Activated naive CD8-positive, alpha-beta T cell treated with anti-CD3 and anti-CD28 coated beads, Interleukin-2, amount 50 U/mL, for 16 hours (primary cell): ENCODE data around the gene ATL2.
"Not testable (repeated sequence)": the region's sequence is repeated elsewhere in the genome, so short reads cannot be mapped to it uniquely, and the experiment has no call there.

Experiments
- DNase-seq: peaks from one replicate; pipeline ENCODE4 v3.0.0-alpha.2; 2020; ENCODE audit warnings: low read depth, low spot score

ATL2 gene

DNA sequence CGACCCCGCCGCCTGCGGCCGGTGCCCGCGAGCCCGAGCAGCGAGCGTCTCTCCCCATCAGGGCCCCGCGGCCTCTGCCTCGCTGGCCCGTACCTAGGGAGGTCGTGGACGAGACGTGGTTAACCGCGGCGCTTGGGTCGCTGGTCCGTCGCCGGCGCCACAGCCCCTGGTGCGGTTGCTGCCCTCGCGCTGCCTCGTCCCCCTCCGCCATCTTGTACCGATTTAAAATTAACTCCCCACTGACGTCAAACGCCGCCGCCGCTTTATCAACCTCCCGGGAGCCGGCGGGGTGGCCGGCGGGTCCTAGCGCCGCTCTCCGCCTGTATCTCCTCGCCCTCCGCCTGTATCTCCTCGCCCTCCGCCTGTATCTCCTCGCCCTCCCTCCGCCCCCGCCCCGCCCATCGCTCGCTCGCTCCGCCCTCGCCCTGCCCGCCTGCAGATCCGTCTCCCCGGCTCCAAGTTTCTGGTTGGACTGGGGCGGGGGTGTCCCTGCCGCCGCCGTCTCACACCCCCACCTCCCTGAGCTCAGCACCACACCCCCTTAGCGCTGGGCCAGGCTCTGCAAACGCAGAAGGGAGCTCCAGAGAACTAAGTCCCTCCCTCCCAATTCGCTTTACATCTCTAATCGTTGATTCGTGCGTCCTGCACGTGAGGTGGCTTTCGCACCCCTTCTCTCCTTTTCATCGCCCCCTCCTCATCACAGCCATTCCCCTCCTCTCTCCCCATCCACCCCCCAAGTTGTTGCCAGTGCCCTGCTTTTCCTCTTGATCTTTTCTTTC lies at the start of gene ATL2:
TSS of gene ATL2 (minus strand) at position 224 of the 779 bp plus-strand sequence. CDS start at position 211, 13 bp downstream.
- DNase-seq = peak; percentile 82

DNA sequence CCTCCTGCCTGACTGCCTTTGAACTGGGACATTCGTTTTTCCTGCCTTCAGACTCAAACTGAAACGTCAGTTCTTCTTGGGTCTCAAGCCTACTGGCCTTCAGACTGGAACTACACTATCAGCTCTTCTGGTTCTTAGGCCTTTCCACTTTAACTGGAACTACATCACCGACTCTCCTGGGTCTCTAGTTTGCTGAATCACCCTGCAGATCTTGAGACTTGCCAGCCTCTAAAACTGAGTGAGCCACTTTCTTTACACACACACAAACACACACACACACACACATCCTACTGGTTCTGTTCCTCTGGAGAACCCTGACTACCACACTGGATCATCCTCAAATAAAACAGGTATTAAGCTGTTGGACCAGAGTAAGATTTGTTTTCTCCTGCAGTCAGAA lies 46.7 kb upstream of the ATL2 start:
- DNase-seq = no peak

DNA sequence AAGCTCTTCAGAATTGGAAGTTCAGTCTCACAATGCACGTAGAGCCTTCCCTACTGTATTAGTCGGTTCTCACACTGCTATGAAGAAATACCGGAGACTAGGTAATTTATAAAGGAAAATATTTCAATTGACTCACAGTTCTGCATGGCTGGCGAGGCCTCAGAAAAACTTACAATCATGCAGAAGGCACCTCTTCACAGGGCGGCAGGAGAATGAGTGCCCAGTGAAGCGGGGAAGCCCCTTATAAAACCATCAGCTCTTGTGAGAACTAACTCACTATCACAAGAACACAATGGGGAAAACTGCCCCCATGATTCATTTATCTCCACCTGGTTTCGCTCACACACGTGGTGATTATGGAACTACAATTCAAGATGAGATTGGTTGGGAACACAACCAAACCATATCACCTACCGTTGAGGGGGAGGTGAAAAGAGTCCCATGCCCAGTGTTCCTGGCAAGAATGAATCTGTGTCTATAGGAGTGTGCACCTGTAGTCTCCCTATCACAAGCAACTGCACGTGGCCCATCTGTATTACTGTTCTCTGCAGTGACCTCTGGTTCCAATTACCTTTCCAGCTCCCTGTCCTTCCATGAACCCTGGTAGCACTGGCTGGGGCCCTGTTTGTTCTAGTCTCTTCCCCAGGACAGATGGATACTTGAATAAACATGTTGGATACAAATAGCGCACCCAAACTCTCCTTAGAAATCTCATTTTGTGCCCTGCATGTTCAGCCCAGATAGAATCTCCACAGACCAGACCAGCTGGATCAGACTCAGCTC lies 44.4 kb upstream of the ATL2 start:
- no peak for DNase-seq

DNA sequence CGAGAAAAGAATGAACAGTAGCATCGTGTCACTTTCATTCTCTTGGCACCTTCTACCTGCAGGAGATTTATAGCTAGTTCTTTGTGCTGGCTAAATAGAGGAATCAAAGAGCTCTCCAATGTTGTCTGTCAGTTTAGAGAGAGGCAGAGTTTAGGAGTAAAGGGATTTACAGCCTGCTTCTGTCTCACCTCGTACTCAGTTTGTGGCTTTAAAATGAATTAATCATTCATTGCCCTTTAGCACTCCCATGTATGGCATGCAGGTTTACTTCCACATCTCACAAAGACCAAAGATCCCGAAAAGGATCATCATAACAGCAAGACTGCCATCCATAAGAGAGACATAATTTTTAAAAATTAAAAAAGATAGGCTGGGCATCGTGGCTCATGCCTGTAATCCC lies 42.4 kb upstream of the ATL2 start:
- no peak for DNase-seq

DNA sequence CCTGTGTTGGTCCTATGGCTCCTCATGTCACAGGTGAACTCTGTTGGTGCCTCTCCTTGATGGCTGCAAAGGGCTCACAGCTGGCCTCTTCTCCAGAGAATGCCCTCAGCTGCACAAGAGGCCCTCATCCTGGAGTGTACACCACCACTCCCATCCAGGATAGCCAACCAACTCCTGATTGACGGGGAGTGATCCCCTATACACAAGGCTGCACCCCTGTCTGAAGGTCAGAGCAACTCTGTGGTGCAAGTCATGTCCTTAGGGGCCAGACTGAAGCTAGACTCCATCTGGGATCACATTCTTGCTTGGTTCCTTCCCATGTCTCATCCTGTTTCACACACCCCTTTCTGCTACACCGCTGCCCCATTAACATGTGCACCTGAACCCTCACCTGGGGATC lies 41.7 kb upstream of the ATL2 start:
- no peak for DNase-seq

DNA sequence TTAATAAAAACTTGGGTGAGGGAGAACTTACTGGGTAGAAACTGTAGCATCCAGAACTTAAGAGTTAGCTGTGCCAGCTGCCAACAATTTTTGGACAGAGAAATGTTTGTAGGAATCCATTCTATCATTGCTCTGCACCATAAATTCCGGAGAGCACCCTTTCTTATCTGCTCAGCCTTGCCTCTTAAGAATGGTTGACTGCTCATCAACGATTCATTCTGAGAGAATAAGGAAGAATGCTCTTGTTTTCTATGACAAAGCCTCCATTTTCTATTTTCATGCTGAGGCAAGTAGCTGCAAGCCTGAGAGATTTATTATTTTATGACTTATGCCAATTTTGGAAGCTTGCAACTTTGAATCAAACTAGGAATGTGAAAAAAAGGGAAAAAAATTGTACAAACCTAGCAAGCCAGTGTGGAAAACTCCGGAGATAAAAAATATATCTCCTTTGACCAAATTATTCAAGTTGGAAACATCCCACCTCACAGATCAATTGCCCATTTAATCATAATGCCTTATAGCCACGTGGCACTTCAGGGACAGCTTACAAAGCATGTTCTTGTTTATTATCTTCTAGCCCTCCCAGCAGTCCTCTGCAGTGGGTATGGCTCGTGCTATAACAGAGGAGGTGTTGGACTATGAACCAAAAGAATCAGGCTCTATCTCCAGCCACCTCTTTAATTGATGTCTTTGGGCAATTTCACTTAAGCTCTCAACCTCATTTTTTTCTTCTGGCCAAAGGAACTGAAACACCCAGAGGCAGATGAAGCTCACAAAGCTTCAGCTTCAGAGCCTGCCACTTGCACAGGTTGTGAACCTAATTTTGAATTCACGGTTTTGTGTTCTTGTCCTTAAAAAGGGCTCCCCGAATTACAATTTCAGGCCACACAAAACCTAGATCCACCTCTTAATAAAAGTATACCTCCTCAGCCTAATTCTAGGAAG lies 40.9 kb upstream of the ATL2 start:
- no peak for DNase-seq

DNA sequence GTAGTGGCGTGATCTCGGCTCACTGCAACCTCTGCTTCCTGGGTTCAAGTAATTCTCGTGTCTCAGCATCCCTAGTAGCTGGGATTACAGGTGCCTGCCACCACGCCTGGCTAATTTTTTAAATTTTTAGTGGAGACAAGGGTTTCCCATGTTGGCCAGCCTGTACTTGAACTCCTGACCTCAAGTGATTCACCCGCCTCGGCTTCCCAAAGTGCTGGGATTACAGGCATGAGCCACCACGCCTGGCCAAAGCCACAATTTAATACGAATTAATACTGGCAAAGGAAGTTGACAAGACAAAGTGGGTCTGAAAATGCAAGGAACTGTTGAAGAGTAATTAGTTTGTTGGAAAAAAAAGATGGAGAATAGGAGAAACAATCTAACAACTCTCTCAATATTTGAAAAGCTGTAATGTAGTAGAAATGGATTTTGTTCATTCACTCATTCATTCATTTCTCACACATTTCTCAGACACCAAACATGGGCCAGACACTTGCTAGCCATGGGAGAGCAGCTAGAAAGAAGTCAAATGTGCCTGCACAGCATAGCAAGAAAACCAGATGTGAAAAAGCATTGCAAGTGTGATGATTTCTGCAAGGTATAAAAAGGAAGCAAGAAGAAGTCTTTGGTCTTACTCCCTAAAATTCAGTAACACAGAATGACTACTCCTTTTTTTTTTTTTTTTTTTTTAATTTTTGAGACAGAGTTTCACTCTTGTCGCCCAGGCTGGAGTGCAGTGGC lies 39.4 kb upstream of the ATL2 start:
- DNase-seq = no peak

DNA sequence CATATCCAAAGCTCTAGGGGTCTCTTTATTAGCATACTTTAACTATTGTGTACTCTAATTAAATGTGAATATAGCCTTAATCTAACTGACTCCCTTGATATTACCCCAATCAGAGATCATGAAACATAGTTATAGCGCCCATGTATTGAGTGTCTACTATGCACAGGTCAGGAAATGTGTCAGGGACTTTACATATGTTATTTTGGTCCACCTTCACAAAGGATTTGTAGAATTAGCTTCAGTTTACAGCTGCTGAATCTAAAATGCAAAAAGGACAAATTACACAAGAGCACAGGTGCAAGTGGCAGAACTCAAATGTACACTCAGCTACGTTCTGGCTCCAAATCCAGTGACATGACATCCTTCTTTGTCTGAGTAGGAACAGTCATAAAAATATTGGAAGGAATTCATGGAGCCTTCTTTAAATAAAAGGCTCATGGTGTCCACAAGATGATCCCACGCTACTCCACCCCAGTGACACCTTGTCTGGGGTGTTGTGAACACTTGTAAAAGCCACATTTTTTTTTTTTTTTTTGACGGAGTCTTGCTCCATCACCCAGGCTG lies 38.7 kb upstream of the ATL2 start:
- no peak for DNase-seq

DNA sequence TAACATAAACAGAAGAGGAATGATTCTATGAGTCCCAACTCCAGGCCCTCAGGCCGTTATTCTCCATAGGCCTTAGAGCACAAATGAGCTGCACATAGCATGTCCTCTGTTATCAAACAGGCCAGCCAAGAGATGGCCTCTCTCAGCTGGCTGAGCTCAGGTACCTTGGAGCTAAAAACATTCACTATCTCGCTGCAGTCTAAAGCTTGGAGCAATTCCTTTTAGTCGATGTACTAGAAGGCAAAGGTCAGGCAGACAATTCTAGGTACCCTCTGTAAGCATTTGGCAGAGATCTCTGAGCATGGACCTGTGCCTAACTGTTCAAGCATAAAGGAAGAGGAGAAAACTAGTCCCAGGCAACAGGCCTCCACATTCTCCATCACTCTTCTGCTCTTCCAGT lies 38.0 kb upstream of the ATL2 start:
- no peak for DNase-seq

DNA sequence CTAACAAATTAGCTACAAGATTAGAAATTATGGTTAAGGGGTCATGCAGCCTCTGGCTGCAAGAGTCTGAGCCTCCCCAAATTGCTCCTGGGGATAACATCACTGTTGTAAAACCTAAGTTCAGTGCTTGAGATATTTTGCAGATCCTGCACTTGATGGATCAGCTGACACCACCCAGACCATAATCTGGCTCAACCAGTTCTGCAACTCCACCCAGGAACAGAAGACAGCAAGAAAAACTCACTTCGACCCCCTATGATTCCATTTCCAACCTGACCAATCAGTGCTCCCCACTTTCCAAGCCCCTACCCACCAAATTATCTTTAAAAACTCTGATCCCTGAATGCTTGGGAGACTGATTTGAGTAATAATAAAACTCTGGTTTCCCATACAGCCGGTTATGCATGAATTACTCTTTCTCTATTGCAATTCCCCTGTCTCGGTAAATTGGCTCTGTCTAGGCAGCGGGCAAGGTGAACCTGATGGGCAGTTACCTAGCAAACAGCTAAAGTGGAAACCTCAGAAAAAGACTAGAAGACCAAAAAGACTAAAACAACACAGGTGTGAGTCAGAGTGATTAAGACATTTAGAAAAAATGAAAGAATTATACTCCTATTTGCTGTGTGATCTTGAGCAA lies 35.3 kb upstream of the ATL2 start:
- not testable (repeated sequence) for DNase-seq

DNA sequence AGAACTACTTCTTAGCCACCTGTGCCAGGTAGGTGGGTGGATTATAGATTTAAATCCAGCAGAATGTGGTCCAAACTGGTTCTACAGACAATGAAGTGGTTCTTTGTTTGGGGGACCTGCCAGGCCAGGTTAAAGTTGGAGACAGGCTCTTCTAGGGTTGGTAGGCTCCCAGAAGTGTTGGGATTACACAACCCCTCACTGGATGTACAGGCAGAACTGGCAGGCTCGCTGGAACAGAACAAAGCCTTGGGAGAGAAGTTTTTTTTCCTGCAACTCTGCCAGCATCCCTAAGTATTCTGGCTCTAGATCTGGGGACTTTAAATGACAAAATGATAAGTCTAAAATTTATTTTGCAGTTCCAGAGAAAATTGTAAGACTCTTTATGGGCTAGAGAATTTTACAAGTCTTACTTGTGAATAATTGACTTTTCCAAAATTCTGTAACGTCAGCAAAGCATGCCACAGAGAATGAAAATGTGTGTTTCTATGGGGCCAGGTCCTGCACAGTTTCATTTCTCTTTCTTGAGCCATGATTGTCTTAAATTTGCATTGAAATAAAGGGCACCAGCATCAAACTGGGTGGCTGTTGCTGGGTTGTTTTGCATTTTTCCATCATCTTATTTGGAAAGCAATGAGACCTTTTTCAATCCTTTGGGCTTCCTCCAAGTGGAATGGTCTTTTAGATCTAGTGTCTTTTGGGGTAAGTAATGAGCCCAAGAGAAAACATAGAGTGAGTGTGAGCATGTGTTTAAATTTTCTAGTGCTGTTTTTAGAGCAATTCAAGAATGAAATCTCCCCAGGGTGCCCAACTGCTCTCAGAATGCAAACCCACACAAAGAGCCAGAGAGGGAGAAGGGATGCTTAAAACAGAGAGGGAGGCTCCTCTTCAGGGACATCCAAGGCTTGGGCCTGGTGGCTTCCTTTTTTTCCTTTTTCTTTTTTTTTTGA lies 32.4 kb upstream of the ATL2 start:
- no peak for DNase-seq

DNA sequence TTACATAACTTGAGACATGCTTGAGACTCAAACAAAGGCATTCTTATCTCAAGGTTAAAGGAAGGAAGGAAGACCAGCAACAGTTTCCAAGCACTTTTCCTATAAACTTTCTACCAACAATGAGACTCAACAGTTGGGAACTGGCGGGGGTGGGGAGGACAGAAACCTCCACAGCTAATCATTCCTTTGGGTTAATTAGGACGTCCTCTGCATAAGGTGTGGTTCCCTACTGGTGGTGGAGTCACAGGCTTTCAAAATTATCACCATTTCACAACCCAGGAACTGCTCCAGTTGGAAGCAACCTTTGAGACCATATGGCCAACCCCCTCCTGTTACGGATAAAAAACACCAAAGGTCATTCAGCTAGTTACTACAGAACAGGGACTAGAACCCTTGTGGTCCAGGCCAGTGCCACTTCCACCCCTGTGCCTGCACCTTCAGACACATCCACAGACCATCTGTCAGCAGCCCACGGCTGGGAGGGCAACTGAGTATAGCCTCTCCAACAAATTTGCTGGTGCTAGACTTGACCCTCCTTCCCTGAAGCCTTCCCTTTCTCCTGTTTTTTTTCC lies 30.1 kb upstream of the ATL2 start:
- DNase-seq = no peak

DNA sequence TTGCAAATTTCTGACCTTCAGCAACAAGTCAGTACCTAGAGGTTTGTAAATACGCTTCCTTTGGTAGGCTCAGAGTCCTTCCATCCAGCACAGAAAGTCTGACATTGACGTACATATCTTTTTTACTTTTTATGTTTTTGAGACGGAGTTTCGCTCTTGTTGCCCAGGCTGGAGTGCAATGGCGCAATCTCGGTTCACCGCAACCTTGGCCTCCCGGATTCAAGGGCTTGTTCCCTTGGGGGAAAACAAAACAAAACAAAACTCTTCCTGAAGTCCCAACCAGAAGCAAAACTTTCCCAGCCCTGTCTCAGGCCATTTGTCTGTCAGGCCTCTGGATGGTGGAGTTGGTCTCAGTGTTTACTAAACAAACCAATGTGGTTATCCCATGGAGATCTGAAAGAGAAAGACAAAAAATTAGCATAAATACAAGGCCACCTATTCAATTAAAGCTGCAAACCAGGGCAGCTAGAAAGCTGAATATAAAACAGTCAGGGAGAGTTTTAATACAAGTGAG lies 29.6 kb upstream of the ATL2 start:
- no peak for DNase-seq

DNA sequence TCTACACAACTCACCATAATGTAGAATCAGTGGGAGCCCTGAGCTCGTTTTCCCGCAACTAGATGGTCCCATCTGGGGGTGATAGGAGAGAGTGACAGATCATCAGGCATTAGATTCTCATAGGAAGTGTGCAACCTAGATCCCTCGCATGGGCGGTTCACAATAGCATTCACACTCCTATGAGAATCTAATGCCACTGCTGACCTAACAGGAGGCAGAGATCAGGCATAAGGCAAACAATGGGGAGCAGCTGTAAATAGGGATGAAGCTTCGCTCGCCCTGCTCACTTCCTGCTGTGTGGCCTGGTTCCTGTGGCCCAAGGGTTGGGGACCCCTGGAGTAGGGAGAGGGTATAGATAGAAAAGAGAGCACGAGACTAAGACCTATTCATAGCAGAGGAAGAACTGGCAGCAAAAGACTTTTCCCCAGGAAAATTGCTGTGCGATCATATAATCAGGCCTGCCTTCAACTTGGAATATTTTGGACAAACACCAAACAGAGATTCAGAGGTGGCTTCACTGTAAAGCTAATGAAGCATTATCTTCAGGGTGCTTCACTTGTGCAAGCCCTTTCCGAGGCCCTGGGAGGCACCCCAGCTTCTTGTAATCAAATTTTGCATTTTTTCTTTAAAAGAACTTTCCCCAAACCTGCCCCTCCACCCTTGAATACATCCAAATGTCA lies 29.0 kb upstream of the ATL2 start:
- DNase-seq = no peak

DNA sequence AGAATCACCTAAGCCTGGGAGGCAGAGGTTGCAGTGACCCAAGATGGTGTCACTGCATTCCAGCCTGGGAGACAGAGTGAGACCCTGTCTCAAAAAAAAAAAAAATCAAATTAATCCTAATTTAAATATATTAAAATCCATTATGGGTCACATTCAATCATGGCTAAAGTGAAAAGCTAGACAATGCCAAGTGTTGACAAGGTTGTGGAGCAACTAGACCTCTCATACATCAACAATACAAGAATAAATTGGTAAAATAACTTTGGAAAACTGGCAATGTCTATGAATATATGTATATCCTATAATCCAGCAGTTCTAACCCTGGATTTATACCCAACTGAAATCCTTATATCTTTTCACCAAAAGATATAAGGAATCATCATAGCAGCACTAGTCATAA lies 23.4 kb upstream of the ATL2 start:
- no peak for DNase-seq

DNA sequence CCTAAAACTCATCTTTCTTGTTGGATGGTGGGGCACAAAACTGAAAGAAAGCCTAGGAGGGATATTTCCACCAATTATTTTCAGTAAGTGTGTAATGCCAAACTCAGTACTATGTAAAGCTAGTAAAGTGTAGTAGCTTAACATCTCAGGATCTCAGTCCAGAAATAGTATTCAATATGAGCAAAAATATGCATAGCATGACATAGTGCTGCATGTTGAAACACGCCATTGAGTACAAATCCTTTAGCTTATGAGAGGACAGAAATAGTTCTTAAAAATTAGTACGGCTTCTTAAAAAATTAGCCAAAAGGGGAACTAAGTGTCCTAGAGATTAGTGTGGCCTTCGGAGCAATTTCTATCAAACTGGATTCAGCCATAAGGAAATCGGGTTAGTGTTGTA lies 21.7 kb upstream of the ATL2 start:
- DNase-seq = no peak

DNA sequence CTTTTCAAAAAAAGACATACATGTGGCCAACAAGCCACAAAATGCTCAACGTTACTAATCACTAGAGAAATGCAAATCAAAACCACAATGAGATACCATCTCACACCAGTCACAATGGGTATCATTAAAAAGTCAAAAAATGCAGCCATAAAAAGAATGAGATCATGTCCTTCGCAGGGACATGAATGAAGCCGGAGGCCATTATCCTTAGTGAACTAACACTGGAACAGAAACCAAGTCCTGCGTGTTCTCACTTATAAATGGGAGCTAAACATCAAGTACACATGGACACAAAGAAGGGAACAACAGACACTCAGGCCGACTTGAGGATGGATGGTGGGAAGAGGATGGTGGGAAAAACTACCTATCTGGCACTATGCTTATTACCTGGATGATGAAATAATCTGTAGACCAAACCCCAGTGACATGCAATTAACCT lies 17.8 kb upstream of the ATL2 start:
- no peak for DNase-seq

DNA sequence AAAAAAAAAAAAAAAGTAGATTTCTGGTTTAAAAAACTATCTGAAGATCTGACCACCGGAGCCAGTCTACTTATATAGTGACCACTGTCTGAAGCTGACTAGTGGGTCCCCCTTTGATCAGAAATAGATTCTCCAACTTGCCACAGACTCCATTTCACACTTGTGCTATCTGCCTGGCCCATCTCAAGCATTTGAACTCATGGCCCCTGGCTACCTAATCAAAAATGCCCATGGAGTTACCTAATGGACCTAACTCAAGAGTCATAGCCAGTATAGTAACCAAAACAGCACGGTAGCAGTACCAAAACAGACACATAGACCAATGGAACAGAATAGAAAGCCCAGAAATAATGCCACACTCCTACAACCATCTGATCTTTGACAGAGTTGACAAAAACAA lies 17.0 kb upstream of the ATL2 start:
- DNase-seq = no peak
